Spleen (tissue), 11 donors: Measurements from ENCODE around the gene FRYL. TPM values are rescaled to one million over a fixed set of nuclear protein-coding genes. Genes with fewer than 3 reads are reported as not detected.

Experiments used
- DNase-seq: peaks from one replicate; pipeline ENCODE4 v3.0.0-alpha.2; 2020
- H3K27ac ChIP-seq, 8 donors: fragments of 200-600 bp; sonication (generic) in 7 of 8; 1 replicate in 4 of 8; 2 replicates in 4 of 8; pipeline versions ENCODE4 v1.5.0 to v1.8.0; 2016 to 2021; ENCODE audit warnings: inconsistent platforms in 4 of 8, mild to moderate bottlenecking in 4 of 8, moderate library complexity in 1 of 8
- H3K27me3 ChIP-seq, 7 donors: fragments of 200-600 bp; sonication (generic) in 6 of 7; replicated peaks in 1 of 7; 1 replicate in 4 of 7; 2 replicates in 3 of 7; pipeline versions ENCODE4 v1.5.0 to v1.8.0; 2016 to 2021; ENCODE audit warnings: inconsistent platforms in 3 of 7, mild to moderate bottlenecking in 1 of 7
- H3K36me3 ChIP-seq, 6 donors: fragments of 200-600 bp; sonication (generic) in 5 of 6; 1 replicate in 4 of 6; 2 replicates in 2 of 6; pipeline versions ENCODE4 v1.5.0 to v1.8.0; 2016 to 2021; ENCODE audit warnings: inconsistent platforms in 2 of 6
- H3K4me1 ChIP-seq, 6 donors: fragments of 200-600 bp; sonication (generic) in 5 of 6; 1 replicate in 3 of 6; 2 replicates in 3 of 6; pipeline versions ENCODE4 v1.5.0 to v1.8.0; 2016 to 2021; ENCODE audit warnings: inconsistent platforms in 3 of 6
- H3K4me3 ChIP-seq, 8 donors: fragments of 200-600 bp; sonication (generic) in 7 of 8; 1 replicate in 4 of 8; 2 replicates in 4 of 8; pipeline versions ENCODE4 v1.5.0 to v1.8.0; 2016 to 2021; ENCODE audit warnings: inconsistent platforms in 4 of 8, mild to moderate bottlenecking in 4 of 8, moderate library complexity in 2 of 8
- H3K9me3 ChIP-seq, 8 donors: fragments of 200-600 bp; sonication (generic) in 7 of 8; 1 replicate in 4 of 8; 2 replicates in 4 of 8; pipeline versions ENCODE4 v1.5.0 to v1.8.0; 2016 to 2021; ENCODE audit warnings: inconsistent platforms in 4 of 8
- POLR2A ChIP-seq, 3 donors: fragments of 450-650 bp; IDR thresholded peaks; one replicate each; pipeline ENCODE4 v1.5.1; 2017; ENCODE audit warnings: antibody characterized with exemption in 3 of 3, mild to moderate bottlenecking in 1 of 3
- POLR2AphosphoS5 ChIP-seq, 3 donors: sonication (generic); formaldehyde crosslinking; IDR thresholded peaks; one replicate each; pipeline ENCODE4 v1.5.1; 2017; ENCODE audit warnings: antibody characterized with exemption in 3 of 3
- WGBS, 5 donors: extraction: QIAGEN DNeasy Blood & Tissue Kit in 3 of 5; methylation state at CpG; one replicate each; pipeline versions ENCODE4 v1.1.5 to v1.1.7; 2013 to 2018; 5-methylcytosine and 5-hydroxymethylcytosine counted together
- intact Hi-C: fragments of 100-400 bp; cut with DNase I; formaldehyde crosslinking; loops from one replicate; pipeline ENCODE4 v1.15.0; 2023; ENCODE audit warnings: low total_unique reads
- polyA plus RNA-seq, 3 donors: library from polyadenylated mRNA; stranded (reverse); fragments of 200-250 nt; gene quantifications; one replicate each; pipeline ENCODE4 v1.2.1, GENCODE V29; 2013
- total RNA-seq, 7 donors: library from RNA; depleted of rRNA in 3 of 7; stranded (reverse); fragments of >200 nt in 3 of 7; fragmentation: NEBNext Ultra II Directional in 4 of 7; extraction: Animal tissue kit (Norgen Biotek cat#: 25700) in 4 of 7; gene quantifications; one replicate each; pipeline versions ENCODE4 v1.1.0 to v1.2.1, GENCODE V29; 2016 to 2021
- TF ChIP-seq, protein P1 (sequence below), 11 experiments: fragments of 200-600 bp in 7 of 11; fragments of 450-650 bp in 4 of 11; sonication (generic) in 4 of 11; IDR thresholded peaks in 8 of 11; conservative IDR thresholded peaks in 3 of 11; 1 replicate in 7 of 11; 2 replicates in 4 of 11; pipeline versions ENCODE4 v1.4.0 to v1.8.0; 2016 to 2021; ENCODE audit warnings: antibody characterized with exemption in 11 of 11, inconsistent platforms in 4 of 11, mild to moderate bottlenecking in 1 of 11
- donor health status: healthy with polysubstance abuse.
- donor health status: DM: no; HTN: no; CAD: no; lungs with moderate emphysema.
- donor health status: DM: no; HTN: no; CAD: no.
- donor health status: Bipolar disorder and iron deficiency.
- donor health status: healthy.
- donor health status: DM: no; HTN: no; CAD: no.
- donor health status: DM: yes; HTN: yes; CAD: no.

The FRYL gene
- total and polyA plus RNA-seq, 10 donors = 14.2 to 118 (median 94.9) TPM

DNA sequence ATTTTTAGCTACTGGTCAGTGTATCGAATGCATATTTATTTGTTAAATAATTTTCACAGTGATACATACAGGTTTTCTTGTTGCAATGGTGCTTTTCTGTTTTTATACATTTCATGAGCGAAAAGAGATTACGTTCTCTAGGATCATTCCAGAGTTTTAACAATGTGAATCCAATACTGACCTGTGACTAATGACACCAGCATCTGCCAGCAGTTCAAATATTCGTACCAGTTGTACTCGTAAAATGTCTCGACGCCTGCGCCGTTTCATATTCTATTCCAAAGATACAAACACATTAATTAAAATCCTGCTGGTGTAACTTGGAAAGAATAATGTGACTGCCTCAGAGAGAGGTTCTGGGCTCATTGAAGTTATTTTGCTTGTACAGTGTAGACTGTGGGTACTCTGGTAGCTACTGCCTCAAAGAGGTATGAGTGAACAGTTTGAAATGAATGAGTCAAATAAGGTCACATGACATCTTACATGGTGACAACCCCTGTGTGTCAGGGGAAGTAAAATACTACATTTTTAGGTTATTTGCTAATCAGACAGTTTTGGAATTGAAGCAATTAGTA is 209.3 kb downstream of the FRYL start:
- Histone ChIP-seq H3K4me3 (no peak overlapping the region), H3K9me3 (no peaks in the 10 kb centered on the region), H3K4me1 (peaks cover 0 to 7% (median 0%) of the 10 kb centered on the region in 6 donors), H3K27me3 (no peaks in the 10 kb centered on the region), H3K36me3 (peaks cover 6 to 99% (median 67%) of the 10 kb centered on the region in 6 donors), H3K27ac (no peak overlapping the region)
- WGBS, 5 donors = 97 to 98% (median 98%) methylated on average over 9 of the region's 9 CpGs
- intact Hi-C loops = loop anchor here (10.0 kb wide), 1 partner anchor 114 kb away; no protein-coding TSS in a partner anchor
- TF ChIP-seq POLR2A (IDR thresholded peaks at IDR 0.05) (no peak), POLR2AphosphoS5 (IDR thresholded peaks at IDR 0.05) (no peak)
- TF ChIP-seq, protein P1, sequence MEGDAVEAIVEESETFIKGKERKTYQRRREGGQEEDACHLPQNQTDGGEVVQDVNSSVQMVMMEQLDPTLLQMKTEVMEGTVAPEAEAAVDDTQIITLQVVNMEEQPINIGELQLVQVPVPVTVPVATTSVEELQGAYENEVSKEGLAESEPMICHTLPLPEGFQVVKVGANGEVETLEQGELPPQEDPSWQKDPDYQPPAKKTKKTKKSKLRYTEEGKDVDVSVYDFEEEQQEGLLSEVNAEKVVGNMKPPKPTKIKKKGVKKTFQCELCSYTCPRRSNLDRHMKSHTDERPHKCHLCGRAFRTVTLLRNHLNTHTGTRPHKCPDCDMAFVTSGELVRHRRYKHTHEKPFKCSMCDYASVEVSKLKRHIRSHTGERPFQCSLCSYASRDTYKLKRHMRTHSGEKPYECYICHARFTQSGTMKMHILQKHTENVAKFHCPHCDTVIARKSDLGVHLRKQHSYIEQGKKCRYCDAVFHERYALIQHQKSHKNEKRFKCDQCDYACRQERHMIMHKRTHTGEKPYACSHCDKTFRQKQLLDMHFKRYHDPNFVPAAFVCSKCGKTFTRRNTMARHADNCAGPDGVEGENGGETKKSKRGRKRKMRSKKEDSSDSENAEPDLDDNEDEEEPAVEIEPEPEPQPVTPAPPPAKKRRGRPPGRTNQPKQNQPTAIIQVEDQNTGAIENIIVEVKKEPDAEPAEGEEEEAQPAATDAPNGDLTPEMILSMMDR (IDR thresholded peaks at IDR 0.05 in 8 of 11, conservative IDR thresholded peaks at IDR 0.05 in 3 of 11) = no peak
- no peak for DNase-seq

DNA sequence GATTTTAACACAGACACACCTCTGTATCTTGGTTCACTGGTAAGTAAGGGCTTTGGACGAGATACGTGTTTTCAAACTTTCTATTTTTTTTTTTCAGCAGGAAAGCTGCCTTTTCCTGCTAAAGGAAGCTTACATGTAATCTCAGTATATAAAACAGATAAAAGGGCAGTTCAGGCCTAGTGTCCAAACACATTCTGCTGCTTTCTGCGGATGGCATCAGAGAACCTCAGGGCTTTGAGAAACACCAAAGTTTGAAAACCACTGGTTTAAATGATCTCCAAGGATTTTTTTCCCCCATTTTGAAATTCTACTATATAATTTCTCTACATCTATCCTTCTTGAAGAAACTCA is 214.1 kb downstream of the FRYL start:
- no peak overlapping the region for H3K27ac ChIP-seq
- H3K36me3 ChIP-seq = peaks cover 0 to 100% (median 62%) of the 10 kb centered on the region in 6 donors
- intact Hi-C loops = no loop called here
- no peak for DNase-seq
- WGBS, 5 donors = 42 to 82% (median 58%) methylated on average over 3 of the region's 3 CpGs
- H3K4me1 ChIP-seq = peaks cover 0 to 14% (median 0%) of the 10 kb centered on the region in 6 donors
- H3K27me3 ChIP-seq = no peaks in the 10 kb centered on the region
- no peak overlapping the region for H3K4me3 ChIP-seq
- TF ChIP-seq POLR2AphosphoS5 (IDR thresholded peaks at IDR 0.05) (no peak), POLR2A (IDR thresholded peaks at IDR 0.05) (no peak)
- TF ChIP-seq, protein P1 (IDR thresholded peaks at IDR 0.05 in 8 of 11, conservative IDR thresholded peaks at IDR 0.05 in 3 of 11) = no peak
- H3K9me3 ChIP-seq = no peaks in the 10 kb centered on the region

DNA sequence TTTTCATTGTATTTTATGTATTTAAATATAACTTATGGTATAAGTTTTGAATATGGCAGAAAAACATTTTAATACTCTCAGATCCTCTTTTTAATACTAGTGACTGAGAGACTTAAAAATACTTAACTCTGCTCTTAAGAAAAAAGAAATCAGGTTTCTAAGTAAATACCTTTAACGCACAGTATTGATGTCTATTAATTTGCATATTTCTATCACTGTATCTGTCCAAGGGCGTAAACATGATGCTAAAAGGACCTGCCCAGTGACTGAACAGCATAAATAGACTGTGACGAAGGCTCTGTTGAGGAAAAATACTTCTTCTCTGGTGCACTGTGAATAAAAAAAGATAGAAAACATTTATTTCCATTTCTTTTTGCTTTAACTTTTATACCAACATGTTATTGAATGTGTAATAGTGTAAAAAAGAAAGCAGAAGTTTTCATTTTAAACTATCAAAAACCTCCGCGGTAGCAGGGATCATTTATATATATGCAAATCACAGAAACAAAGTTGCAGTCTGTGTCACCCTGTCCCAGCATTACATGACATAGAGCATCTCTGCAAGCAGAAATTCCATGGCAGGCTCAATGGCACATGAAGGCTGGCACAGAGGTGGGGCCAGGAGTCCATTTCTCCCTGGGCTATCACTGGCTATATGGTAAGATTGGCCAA is 214.6 kb downstream of the FRYL start:
- intact Hi-C loops = no loop called here
- peaks cover 0 to 100% (median 63%) of the 10 kb centered on the region in 6 donors for H3K36me3 ChIP-seq
- WGBS, 5 donors = 81 to 89% (median 85%) methylated on average over 5 of the region's 5 CpGs

DNA sequence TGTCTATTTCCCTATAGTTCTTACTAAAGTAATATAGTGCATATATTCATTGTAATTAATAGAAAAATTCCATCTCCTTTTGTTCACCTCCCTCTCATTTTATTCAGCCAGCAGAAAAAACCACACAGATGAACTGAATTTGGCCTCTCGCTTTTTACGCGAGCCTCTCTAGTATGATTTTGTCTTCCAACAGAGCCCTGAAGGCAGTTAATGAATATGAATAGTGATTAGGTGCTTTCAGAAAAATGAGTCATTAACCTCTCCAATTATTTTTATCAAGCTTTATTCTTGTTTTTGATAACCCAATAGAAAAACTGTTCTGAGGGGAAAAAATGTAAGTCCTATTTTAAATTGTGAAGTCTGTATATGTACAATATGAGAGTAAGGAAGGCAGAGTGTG is 215.9 kb downstream of the FRYL start:
- Histone ChIP-seq H3K36me3 (peaks cover 0 to 99% (median 59%) of the 10 kb centered on the region in 6 donors), H3K4me1 (peaks cover 0 to 14% (median 0%) of the 10 kb centered on the region in 6 donors), H3K4me3 (no peak overlapping the region), H3K9me3 (no peaks in the 10 kb centered on the region), H3K27ac (no peak overlapping the region), H3K27me3 (no peaks in the 10 kb centered on the region)
- TF ChIP-seq POLR2A (IDR thresholded peaks at IDR 0.05) (no peak), POLR2AphosphoS5 (IDR thresholded peaks at IDR 0.05) (no peak)
- intact Hi-C loops = no loop called here
- no peak for DNase-seq
- WGBS, 5 donors = 85 to 90% (median 87%) methylated on average over 3 of the region's 3 CpGs

More for the DNA sequence above, 214.6 kb downstream of the FRYL start:
- Histone ChIP-seq H3K4me1 (peaks cover 0 to 14% (median 0%) of the 10 kb centered on the region in 6 donors), H3K27ac (no peak overlapping the region), H3K27me3 (no peaks in the 10 kb centered on the region), H3K9me3 (no peaks in the 10 kb centered on the region), H3K4me3 (no peak overlapping the region)
- TF ChIP-seq, protein P1 (IDR thresholded peaks at IDR 0.05 in 8 of 11, conservative IDR thresholded peaks at IDR 0.05 in 3 of 11) = no peak
- no peak for TF ChIP-seq POLR2A (IDR thresholded peaks at IDR 0.05)
- TF ChIP-seq POLR2AphosphoS5 (IDR thresholded peaks at IDR 0.05) = no peak
- no peak for DNase-seq
